Measurements from ENCODE around the gene MAST1. TPM values are rescaled to one million over a fixed set of nuclear protein-coding genes. Genes with fewer than 3 reads are reported as not detected.

MAST1 gene
- total RNA-seq, 4 donors from 2014 or later, result not detected

DNA sequence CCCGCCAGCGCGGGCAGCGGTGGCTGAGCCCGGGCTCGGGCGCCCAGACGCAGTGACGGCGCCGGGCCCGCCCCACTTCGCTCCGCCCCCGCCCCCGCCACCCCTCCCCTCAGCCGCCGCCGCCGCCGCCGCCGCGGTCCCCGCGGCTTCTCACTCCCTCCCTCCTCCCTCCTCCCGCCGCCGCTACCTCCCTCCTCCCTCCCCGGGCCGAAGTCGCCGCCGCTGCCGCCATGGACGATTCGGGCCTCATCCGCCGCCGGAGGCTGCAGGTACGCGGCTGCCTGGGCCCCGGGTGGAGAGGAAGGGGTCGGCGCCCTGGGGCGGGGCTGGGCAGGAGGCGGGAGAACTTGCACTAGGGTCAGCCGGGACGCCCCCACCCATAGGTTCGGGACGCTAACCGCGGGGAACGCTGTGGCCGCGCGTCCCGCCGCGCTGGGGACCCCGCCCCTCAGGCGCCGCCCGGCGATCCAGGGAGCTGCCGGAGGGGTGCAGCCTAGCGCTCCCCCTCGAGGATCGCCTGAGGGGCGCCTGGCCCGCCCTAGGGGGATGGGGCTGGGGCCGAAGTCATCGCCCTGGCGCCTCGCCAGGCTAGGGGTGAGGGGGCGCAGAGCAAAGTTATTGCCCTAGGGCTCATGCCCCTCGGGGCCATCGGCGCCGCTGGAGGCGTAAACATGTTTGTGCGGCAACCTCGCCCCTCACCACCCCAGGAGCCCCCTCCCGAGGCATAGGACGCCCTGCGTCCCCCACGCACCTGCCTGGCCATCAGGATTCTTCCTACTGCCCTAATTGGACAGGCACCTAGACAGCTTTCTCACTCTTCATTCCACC is 4.4 kb upstream of the MAST1 start:
- in situ Hi-C loops (cut with MboI; ENCODE audit: low sequenced_read_pairs in 4 of 4) (no loop called here), intact Hi-C loops (cut with DNase I; ENCODE audit: low total_unique reads) (no loop called here)
- peak overlapping the region; percentile 40 to 44 (median 42) for H3K4me3 ChIP-seq
- DNase-seq (no peak), ATAC-seq (no peak)
- TF ChIP-seq CTCF (IDR thresholded peaks at IDR 0.05 in 4 of 5, conservative IDR thresholded peaks at IDR 0.05 in 1 of 5) (no peak), POLR2A (IDR thresholded peaks at IDR 0.05) (no peak)
- no peaks in the 10 kb centered on the region for H3K36me3 ChIP-seq
- H3K27me3 ChIP-seq, result peaks cover 89 to 94% (median 91%) of the 10 kb centered on the region in 3 donors
- peaks cover 6 to 9% of the 10 kb centered on the region in 2 donors for H3K4me1 ChIP-seq
- no peak overlapping the region for H3K27ac ChIP-seq
- no peaks in the 10 kb centered on the region for H3K9me3 ChIP-seq

DNA sequence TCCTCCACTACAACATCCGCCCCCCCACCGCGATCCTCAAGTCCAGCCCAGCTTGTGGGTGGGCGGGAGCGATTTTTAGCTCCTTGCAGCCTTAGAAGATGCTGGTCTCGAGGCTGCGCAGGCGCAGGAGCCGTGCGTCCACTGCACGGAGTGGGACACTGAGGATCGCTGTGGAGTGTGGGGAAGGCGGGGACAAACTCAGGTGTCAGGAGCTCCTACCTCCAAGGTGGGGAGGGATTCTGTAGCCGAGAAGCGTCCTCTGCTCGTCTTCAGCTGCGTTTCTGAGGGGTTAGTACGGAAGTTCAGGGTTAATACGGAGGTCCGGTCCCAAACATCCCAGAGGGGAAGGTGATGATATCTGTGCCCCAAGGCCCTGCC is 3.8 kb upstream of the MAST1 start, which contains the start of gene RTBDN:
RTBDN (minus strand) TSS at position 14 of the 378 bp plus-strand sequence. CDS start 4,600 bp downstream, outside the sequence.
- H3K27ac ChIP-seq, result no peak within 1 kb of the TSS
- intact Hi-C loops (cut with DNase I; ENCODE audit: low total_unique reads) (no loop called here), in situ Hi-C loops (cut with MboI; ENCODE audit: low sequenced_read_pairs in 4 of 4) (no loop called here)
- peaks cover 89 to 94% (median 91%) of the 10 kb centered on the region in 3 donors for H3K27me3 ChIP-seq
- no peaks in the 10 kb centered on the region for H3K9me3 ChIP-seq
- peak within 1 kb of the TSS; percentile 40 to 44 (median 42) for H3K4me3 ChIP-seq
- ATAC-seq, result no peak
- H3K4me1 ChIP-seq, result peaks cover 6 to 9% of the 10 kb centered on the region in 2 donors
- no peak for DNase-seq
- no peak for TF ChIP-seq CTCF (IDR thresholded peaks at IDR 0.05 in 4 of 5, conservative IDR thresholded peaks at IDR 0.05 in 1 of 5)
- TF ChIP-seq POLR2A (IDR thresholded peaks at IDR 0.05), result no peak
- no peaks in the 10 kb centered on the region for H3K36me3 ChIP-seq

DNA sequence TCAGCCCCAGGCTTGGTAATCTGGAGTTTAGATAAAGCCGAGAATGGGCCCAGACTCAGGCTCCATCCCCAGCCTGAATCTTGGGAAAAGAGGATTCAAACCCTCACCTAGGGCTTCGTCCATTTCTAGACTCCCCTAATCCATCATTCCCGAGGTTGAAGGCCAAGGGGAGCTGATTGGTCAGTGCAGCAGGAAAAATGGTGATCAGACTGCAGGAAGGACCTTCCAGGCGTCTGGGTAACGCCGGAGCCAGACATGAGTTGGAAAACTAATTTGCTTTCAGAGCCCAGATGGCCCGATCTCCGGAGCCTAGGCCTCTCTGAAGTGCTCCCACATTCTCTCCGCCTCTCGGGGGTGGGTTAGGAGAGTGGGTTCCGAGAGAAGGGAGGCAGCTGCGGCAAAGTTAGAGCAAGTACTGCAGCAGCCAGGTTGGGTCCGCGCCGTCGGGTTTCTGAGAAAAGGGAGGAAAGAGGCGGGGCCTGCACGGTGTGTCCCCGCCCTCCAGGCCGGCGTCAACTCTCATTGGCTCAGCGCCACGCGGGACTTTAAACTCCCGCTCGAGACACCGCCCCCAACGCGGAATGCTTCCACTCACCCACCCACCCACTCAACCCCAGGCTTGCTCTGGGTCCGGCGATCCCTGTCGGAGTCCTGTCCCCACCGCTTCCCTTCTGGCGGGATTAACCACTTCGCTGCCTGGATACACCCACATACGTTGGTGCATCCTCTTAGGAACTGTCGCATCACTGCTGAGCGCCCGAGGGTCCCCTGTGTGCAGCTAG is 3.1 kb upstream of the MAST1 start:
- in situ Hi-C loops (cut with MboI; ENCODE audit: low sequenced_read_pairs in 4 of 4), result no loop called here
- no peak overlapping the region for H3K27ac ChIP-seq
- peaks cover 89 to 94% (median 91%) of the 10 kb centered on the region in 3 donors for H3K27me3 ChIP-seq
- no peaks in the 10 kb centered on the region for H3K36me3 ChIP-seq
- peaks cover 6 to 9% of the 10 kb centered on the region in 2 donors for H3K4me1 ChIP-seq
- intact Hi-C loops (cut with DNase I; ENCODE audit: low total_unique reads), result no loop called here
- no peak for TF ChIP-seq CTCF (IDR thresholded peaks at IDR 0.05 in 4 of 5, conservative IDR thresholded peaks at IDR 0.05 in 1 of 5)
- no peak for TF ChIP-seq POLR2A (IDR thresholded peaks at IDR 0.05)
- no peak for ATAC-seq
- DNase-seq, result no peak
- H3K9me3 ChIP-seq, result no peaks in the 10 kb centered on the region
- H3K4me3 ChIP-seq, result no peak overlapping the region

GRCh38 chr19:12836529-12836863 is 1.8 kb upstream of the MAST1 start:
- intact Hi-C loops (cut with DNase I; ENCODE audit: low total_unique reads), result no loop called here
- DNase-seq (no peak), ATAC-seq (no peak)
- no peaks in the 10 kb centered on the region for H3K9me3 ChIP-seq
- H3K27me3 ChIP-seq, result peaks cover 91 to 96% (median 92%) of the 10 kb centered on the region in 3 donors
- TF ChIP-seq POLR2A (IDR thresholded peaks at IDR 0.05) (no peak), CTCF (IDR thresholded peaks at IDR 0.05 in 4 of 5, conservative IDR thresholded peaks at IDR 0.05 in 1 of 5) (no peak)
- in situ Hi-C loops (cut with MboI; ENCODE audit: low sequenced_read_pairs in 4 of 4), result no loop called here
- H3K4me1 ChIP-seq, result peaks cover 6 to 9% of the 10 kb centered on the region in 2 donors
- no peak overlapping the region for H3K4me3 ChIP-seq
- H3K36me3 ChIP-seq, result no peaks in the 10 kb centered on the region
- H3K27ac ChIP-seq, result no peak overlapping the region
